ENCODE measurements around the gene CKS1B. TPM values are rescaled to one million over a fixed set of nuclear protein-coding genes. Genes with fewer than 3 reads are reported as not detected.

Gene CKS1B
- total RNA-seq (10 to 100 TPM; 19.3 to 25.5 TPM), polyA plus RNA-seq (10 to 100 TPM; 38.9 to 58.9 TPM)
- long read RNA-seq, donor 1, transcript CKS1B-201 (3 exons, 759 nt), result major isoform, 13 of 17 reads
- long read RNA-seq, donor 1, partial matches to known transcripts, result 0 of 17 reads
- long read RNA-seq, donor 1, other reads (novel, unspliced or antisense), result 1 of 17 reads
- long read RNA-seq, donor 2, partial matches to known transcripts, result 0 of 4 reads
- long read RNA-seq, donor 2, other reads (novel, unspliced or antisense), result 0 of 4 reads

GRCh38 chr1:154974102-154974807, at the start of gene CKS1B:
TSS of gene CKS1B (plus strand) at chr1:154974681. CDS start at chr1:154974746, 65 bp downstream.
- DNase-seq, result peak; percentile 98
- no peaks in the 10 kb centered on the region for H3K4me1 ChIP-seq (ENCODE audit: control insufficient read depth in 1 of 2, insufficient read depth in 2 of 2, low read length in 2 of 2)
- WGBS, 2 donors, result 0 to 1% methylated on average over 47 of the region's 47 CpGs
- intact Hi-C loops (cut with DNase I), result loop anchor here in 1 of 2 donors (10.0 kb wide), 1 partner anchor 1179 kb away; no protein-coding TSS in a partner anchor
- no peaks in the 10 kb centered on the region for H3K27me3 ChIP-seq (ENCODE audit: control insufficient read depth in 1 of 2, insufficient read depth in 2 of 2, low read length in 1 of 2)
- peak within 1 kb of the TSS; percentile 72 to 86 for H3K27ac ChIP-seq (ENCODE audit: low read depth in 1 of 2, low read length in 2 of 2)
- ATAC-seq (ENCODE audit: low FRiP score), result peak; percentile 92
- no peaks in the 10 kb centered on the region for H3K9me3 ChIP-seq (ENCODE audit: control insufficient read depth, low read length)
- peak within 1 kb of the TSS; percentile 81 to 89 for H3K4me3 ChIP-seq (ENCODE audit: low read length in 2 of 2)
- no peaks in the 10 kb centered on the region for H3K36me3 ChIP-seq (ENCODE audit: control insufficient read depth in 1 of 2, insufficient read depth in 2 of 2, low read length in 1 of 2)

GRCh38 chr1:154925335-154926170, 48.9 kb upstream of the CKS1B start:
- Histone ChIP-seq H3K4me3 (ENCODE audit: low read length in 2 of 2) (no peak overlapping the region), H3K36me3 (ENCODE audit: control insufficient read depth in 1 of 2, insufficient read depth in 2 of 2, low read length in 1 of 2) (peaks cover 3 to 13% of the 10 kb centered on the region in 2 donors), H3K27ac (ENCODE audit: low read depth in 1 of 2, low read length in 2 of 2) (no peak overlapping the region), H3K27me3 (ENCODE audit: control insufficient read depth in 1 of 2, insufficient read depth in 2 of 2, low read length in 1 of 2) (no peaks in the 10 kb centered on the region), H3K9me3 (ENCODE audit: control insufficient read depth, low read length) (no peaks in the 10 kb centered on the region), H3K4me1 (ENCODE audit: control insufficient read depth in 1 of 2, insufficient read depth in 2 of 2, low read length in 2 of 2) (no peaks in the 10 kb centered on the region)
- ATAC-seq (ENCODE audit: low FRiP score) (no peak), DNase-seq (no peak)
- intact Hi-C loops (cut with DNase I), result no loop called here
- 89 to 92% methylated on average over 3 of the region's 3 CpGs for WGBS, 2 donors

- Histone ChIP-seq H3K9me3 (ENCODE audit: control insufficient read depth, low read length) (no peaks in the 10 kb centered on the region), H3K27ac (ENCODE audit: low read depth in 1 of 2, low read length in 2 of 2) (no peak overlapping the region), H3K27me3 (ENCODE audit: control insufficient read depth in 1 of 2, insufficient read depth in 2 of 2, low read length in 1 of 2) (no peaks in the 10 kb centered on the region), H3K4me1 (ENCODE audit: control insufficient read depth in 1 of 2, insufficient read depth in 2 of 2, low read length in 2 of 2) (no peaks in the 10 kb centered on the region), H3K4me3 (ENCODE audit: low read length in 2 of 2) (no peak overlapping the region), H3K36me3 (ENCODE audit: control insufficient read depth in 1 of 2, insufficient read depth in 2 of 2, low read length in 1 of 2) (peaks cover 3 to 13% of the 10 kb centered on the region in 2 donors)
- intact Hi-C loops (cut with DNase I), result no loop called here
- DNase-seq (no peak), ATAC-seq (ENCODE audit: low FRiP score) (no peak)
- WGBS, 2 donors, result 87 to 92% methylated on average over 13 of the region's 13 CpGs
Measured at GRCh38 chr1:154926201-154926600, 48.3 kb upstream of the CKS1B start.

- intact Hi-C loops (cut with DNase I), result no loop called here
- H3K36me3 ChIP-seq (ENCODE audit: control insufficient read depth in 1 of 2, insufficient read depth in 2 of 2, low read length in 1 of 2), result peaks cover 0 to 5% of the 10 kb centered on the region in 2 donors
Measured at GRCh38 chr1:154931940-154932487, 42.5 kb upstream of the CKS1B start.

GRCh38 chr1:154934358-154934948, 40.0 kb upstream of the CKS1B start:
- ATAC-seq (ENCODE audit: low FRiP score), result no peak
- intact Hi-C loops (cut with DNase I), result no loop called here
- no peak overlapping the region for H3K4me3 ChIP-seq (ENCODE audit: low read length in 2 of 2)

More at GRCh38 chr1:154931940-154932487, 42.5 kb upstream of the CKS1B start:
- 87 to 90% methylated on average over 11 of the region's 11 CpGs for WGBS, 2 donors
- Histone ChIP-seq H3K4me1 (ENCODE audit: control insufficient read depth in 1 of 2, insufficient read depth in 2 of 2, low read length in 2 of 2) (no peaks in the 10 kb centered on the region), H3K27me3 (ENCODE audit: control insufficient read depth in 1 of 2, insufficient read depth in 2 of 2, low read length in 1 of 2) (no peaks in the 10 kb centered on the region), H3K27ac (ENCODE audit: low read depth in 1 of 2, low read length in 2 of 2) (no peak overlapping the region), H3K9me3 (ENCODE audit: control insufficient read depth, low read length) (no peaks in the 10 kb centered on the region), H3K4me3 (ENCODE audit: low read length in 2 of 2) (no peak overlapping the region)
- ATAC-seq (ENCODE audit: low FRiP score) (no peak), DNase-seq (no peak)

GRCh38 chr1:154935749-154936554, 38.5 kb upstream of the CKS1B start:
- H3K4me3 ChIP-seq (ENCODE audit: low read length in 2 of 2), result peak overlapping the region; percentile 42 to 51
- H3K36me3 ChIP-seq (ENCODE audit: control insufficient read depth in 1 of 2, insufficient read depth in 2 of 2, low read length in 1 of 2), result peaks cover 0 to 1% of the 10 kb centered on the region in 2 donors
- peak overlapping the region in 1 of 2 donors; percentile 95 for H3K27ac ChIP-seq (ENCODE audit: low read depth in 1 of 2, low read length in 2 of 2)
- no peaks in the 10 kb centered on the region for H3K9me3 ChIP-seq (ENCODE audit: control insufficient read depth, low read length)
- 21 to 28% methylated on average over 27 of the region's 27 CpGs for WGBS, 2 donors
- no peaks in the 10 kb centered on the region for H3K4me1 ChIP-seq (ENCODE audit: control insufficient read depth in 1 of 2, insufficient read depth in 2 of 2, low read length in 2 of 2)
- DNase-seq, result no peak
- intact Hi-C loops (cut with DNase I), result loop anchor here in 1 of 2 donors (1.0 to 5.0 kb wide), 3 partner anchors 66 to 379 kb away; partner anchors contain the start of genes UBE2Q1 and ZBTB7B
- no peak for ATAC-seq (ENCODE audit: low FRiP score)
- no peaks in the 10 kb centered on the region for H3K27me3 ChIP-seq (ENCODE audit: control insufficient read depth in 1 of 2, insufficient read depth in 2 of 2, low read length in 1 of 2)

More at GRCh38 chr1:154934358-154934948, 40.0 kb upstream of the CKS1B start:
- Histone ChIP-seq H3K36me3 (ENCODE audit: control insufficient read depth in 1 of 2, insufficient read depth in 2 of 2, low read length in 1 of 2) (peaks cover 0 to 1% of the 10 kb centered on the region in 2 donors), H3K27ac (ENCODE audit: low read depth in 1 of 2, low read length in 2 of 2) (no peak overlapping the region), H3K27me3 (ENCODE audit: control insufficient read depth in 1 of 2, insufficient read depth in 2 of 2, low read length in 1 of 2) (no peaks in the 10 kb centered on the region), H3K4me1 (ENCODE audit: control insufficient read depth in 1 of 2, insufficient read depth in 2 of 2, low read length in 2 of 2) (no peaks in the 10 kb centered on the region), H3K9me3 (ENCODE audit: control insufficient read depth, low read length) (no peaks in the 10 kb centered on the region)
- 94 to 98% methylated on average over 5 of the region's 5 CpGs for WGBS, 2 donors
- no peak for DNase-seq

- Histone ChIP-seq H3K4me1 (ENCODE audit: control insufficient read depth in 1 of 2, insufficient read depth in 2 of 2, low read length in 2 of 2) (no peaks in the 10 kb centered on the region), H3K27ac (ENCODE audit: low read depth in 1 of 2, low read length in 2 of 2) (peak within 1 kb of the TSS; percentile 68 to 95), H3K27me3 (ENCODE audit: control insufficient read depth in 1 of 2, insufficient read depth in 2 of 2, low read length in 1 of 2) (no peaks in the 10 kb centered on the region), H3K4me3 (ENCODE audit: low read length in 2 of 2) (peak within 1 kb of the TSS; percentile 42 to 51), H3K36me3 (ENCODE audit: control insufficient read depth in 1 of 2, insufficient read depth in 2 of 2, low read length in 1 of 2) (peaks cover 0 to 1% of the 10 kb centered on the region in 2 donors), H3K9me3 (ENCODE audit: control insufficient read depth, low read length) (no peaks in the 10 kb centered on the region)
- peak; percentile 97 for ATAC-seq (ENCODE audit: low FRiP score)
- DNase-seq, result peak; percentile 97
- intact Hi-C loops (cut with DNase I), result loop anchor here in 1 of 2 donors (1.0 to 5.0 kb wide), 3 partner anchors 66 to 379 kb away; partner anchors contain the start of genes UBE2Q1 and ZBTB7B
- whole genome bisulfite sequencing, 2 donors, result 0% methylated on average over 45 of the region's 45 CpGs
Measured at GRCh38 chr1:154936555-154937084, 37.9 kb upstream of the CKS1B start, which contains the start of gene PMVK. TSS of gene PMVK (minus strand) at chr1:154936719. CDS start at chr1:154936685, 34 bp downstream.
